ENCODE data around the gene TMEM108. TPM values are rescaled to one million over a fixed set of nuclear protein-coding genes. Genes with fewer than 3 reads are reported as not detected.

Gene TMEM108
- total RNA-seq, 1 donor from 2014 or later, result 2.4 TPM

DNA sequence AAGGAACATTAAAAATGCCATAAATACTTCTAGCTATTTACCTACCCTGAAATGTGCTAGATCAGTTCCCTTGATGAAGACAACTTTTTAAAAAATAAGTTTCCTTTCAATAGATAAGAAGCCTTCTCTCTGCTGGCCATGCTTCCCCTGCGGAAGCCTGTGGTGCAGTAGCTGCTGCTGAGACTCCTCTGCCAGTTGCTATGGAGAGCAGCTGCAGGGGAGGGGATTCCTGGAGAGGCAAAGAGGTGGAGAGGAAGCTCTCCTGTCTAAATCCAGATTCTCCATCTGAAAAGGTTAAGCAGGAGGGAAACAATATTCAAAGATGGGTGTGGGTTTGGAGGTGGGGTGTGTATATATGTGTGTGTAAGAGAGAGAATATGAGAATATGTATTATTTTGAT, 291.9 kb downstream of the TMEM108 start:
- intact Hi-C loops (cut with micrococcal nuclease), result no loop called here
- Histone ChIP-seq H3K4me3 (no peak overlapping the region), H3K27ac (replicated peaks) (no peak overlapping the region), H3K4me1 (no peaks in the 10 kb centered on the region), H3K27me3 (ENCODE audit: low read depth) (no peaks in the 10 kb centered on the region), H3K36me3 (no peaks in the 10 kb centered on the region), H3K9me3 (replicated peaks) (no peaks in the 10 kb centered on the region)
- DNase-seq, result no peak
- TF ChIP-seq, protein P1, sequence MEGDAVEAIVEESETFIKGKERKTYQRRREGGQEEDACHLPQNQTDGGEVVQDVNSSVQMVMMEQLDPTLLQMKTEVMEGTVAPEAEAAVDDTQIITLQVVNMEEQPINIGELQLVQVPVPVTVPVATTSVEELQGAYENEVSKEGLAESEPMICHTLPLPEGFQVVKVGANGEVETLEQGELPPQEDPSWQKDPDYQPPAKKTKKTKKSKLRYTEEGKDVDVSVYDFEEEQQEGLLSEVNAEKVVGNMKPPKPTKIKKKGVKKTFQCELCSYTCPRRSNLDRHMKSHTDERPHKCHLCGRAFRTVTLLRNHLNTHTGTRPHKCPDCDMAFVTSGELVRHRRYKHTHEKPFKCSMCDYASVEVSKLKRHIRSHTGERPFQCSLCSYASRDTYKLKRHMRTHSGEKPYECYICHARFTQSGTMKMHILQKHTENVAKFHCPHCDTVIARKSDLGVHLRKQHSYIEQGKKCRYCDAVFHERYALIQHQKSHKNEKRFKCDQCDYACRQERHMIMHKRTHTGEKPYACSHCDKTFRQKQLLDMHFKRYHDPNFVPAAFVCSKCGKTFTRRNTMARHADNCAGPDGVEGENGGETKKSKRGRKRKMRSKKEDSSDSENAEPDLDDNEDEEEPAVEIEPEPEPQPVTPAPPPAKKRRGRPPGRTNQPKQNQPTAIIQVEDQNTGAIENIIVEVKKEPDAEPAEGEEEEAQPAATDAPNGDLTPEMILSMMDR (IDR thresholded peaks at IDR 0.05; ENCODE audit: borderline replicate concordance), result no peak

DNA sequence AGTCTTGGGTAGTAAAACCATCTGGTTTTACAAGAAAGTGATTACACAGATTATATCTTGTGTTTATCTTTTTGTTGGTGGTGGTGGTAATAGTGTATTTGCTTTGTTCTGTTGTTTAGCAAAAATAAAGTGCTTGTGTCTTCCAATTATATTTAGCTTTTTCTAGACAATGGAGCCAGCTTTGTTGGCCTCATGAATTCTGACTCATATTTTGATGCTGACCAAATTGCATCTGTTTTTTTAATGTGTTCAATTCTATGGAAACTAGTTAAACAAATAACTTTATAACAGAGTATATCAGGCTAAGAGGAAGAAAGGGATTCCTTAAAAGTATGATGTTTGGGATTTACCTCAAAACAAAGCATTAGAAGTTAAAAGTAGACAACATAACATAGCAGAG, 292.3 kb downstream of the TMEM108 start:
- DNase-seq, result no peak
- Histone ChIP-seq H3K4me3 (no peak overlapping the region), H3K9me3 (replicated peaks) (no peaks in the 10 kb centered on the region), H3K27me3 (ENCODE audit: low read depth) (no peaks in the 10 kb centered on the region), H3K36me3 (no peaks in the 10 kb centered on the region), H3K4me1 (no peaks in the 10 kb centered on the region), H3K27ac (replicated peaks) (no peak overlapping the region)
- intact Hi-C loops (cut with micrococcal nuclease), result no loop called here
- TF ChIP-seq, protein P1 (IDR thresholded peaks at IDR 0.05; ENCODE audit: borderline replicate concordance), result no peak

DNA sequence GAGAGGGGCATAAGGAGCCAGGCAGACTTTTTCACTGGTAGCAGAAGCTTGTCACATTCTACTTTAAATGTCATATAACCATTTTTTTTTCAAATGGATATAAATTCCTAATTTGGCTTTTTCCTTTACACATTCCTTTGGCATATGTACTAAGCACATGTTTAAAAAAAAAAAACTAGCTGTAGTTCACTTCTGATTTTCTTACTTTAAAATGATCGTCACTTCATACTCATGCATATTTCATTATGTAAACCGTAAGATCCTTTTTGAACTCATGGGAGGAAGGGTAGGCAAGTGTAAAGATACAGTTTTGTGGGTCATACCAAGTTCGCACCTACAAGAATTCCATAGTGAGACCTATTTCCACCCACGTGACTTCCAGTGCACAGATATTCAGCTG, 316.5 kb downstream of the TMEM108 start:
- Histone ChIP-seq H3K27me3 (ENCODE audit: low read depth) (no peaks in the 10 kb centered on the region), H3K36me3 (no peaks in the 10 kb centered on the region), H3K9me3 (replicated peaks) (peaks cover 18% of the 10 kb centered on the region), H3K27ac (replicated peaks) (no peak overlapping the region), H3K4me3 (no peak overlapping the region), H3K4me1 (no peaks in the 10 kb centered on the region)
- intact Hi-C loops (cut with micrococcal nuclease), result no loop called here
- no peak for DNase-seq
- TF ChIP-seq, protein P1 (IDR thresholded peaks at IDR 0.05; ENCODE audit: borderline replicate concordance), result no peak

DNA sequence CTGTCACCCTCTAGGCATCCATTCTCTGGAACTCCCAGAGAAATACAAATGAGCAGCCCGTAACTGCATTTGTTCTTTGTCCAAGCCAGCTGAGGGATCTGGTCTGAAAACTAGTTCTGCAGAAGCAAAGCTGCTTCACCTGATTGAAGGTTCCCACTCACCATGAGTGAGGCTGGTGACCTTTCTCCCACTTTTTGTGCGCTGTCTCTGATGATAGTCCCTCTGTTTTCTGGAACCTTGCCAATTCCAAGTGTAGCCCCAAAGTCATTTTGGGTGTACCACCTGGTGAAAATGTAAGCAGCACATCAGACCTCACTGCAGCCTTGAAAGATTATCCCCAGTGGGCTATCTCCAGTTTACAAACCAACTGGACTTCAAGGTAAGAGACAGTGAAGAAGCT, 322.3 kb downstream of the TMEM108 start:
- intact Hi-C loops (cut with micrococcal nuclease), result no loop called here
- Histone ChIP-seq H3K4me3 (no peak overlapping the region), H3K36me3 (no peaks in the 10 kb centered on the region), H3K27me3 (ENCODE audit: low read depth) (no peaks in the 10 kb centered on the region), H3K27ac (replicated peaks) (no peak overlapping the region), H3K4me1 (no peaks in the 10 kb centered on the region), H3K9me3 (replicated peaks) (peaks cover 14% of the 10 kb centered on the region)
- DNase-seq, result no peak
- TF ChIP-seq, protein P1 (IDR thresholded peaks at IDR 0.05; ENCODE audit: borderline replicate concordance), result no peak

DNA sequence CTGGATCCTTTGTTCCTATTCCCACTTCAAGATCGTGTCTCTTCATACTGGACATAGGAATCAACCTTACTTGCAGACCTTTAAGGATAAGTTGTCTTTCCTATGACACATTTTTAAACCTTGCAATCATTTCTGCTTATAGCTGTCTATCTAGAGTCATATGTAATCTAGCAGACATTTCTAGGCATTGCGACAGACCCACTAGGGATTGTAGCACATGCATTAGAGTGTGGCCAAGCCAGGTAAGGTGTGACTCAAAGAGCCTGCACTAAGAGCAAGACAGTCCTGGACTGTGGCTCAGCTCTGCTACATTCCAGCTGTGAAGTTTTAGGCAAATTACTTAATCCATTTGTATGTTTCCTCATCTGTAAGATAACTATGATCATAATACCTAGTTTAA, 322.8 kb downstream of the TMEM108 start:
- peaks cover 9% of the 10 kb centered on the region for H3K9me3 ChIP-seq (replicated peaks)
- TF ChIP-seq, protein P1 (IDR thresholded peaks at IDR 0.05; ENCODE audit: borderline replicate concordance), result no peak
- H3K27ac ChIP-seq (replicated peaks), result no peak overlapping the region
- H3K4me3 ChIP-seq, result no peak overlapping the region
- H3K27me3 ChIP-seq (ENCODE audit: low read depth), result no peaks in the 10 kb centered on the region
- H3K4me1 ChIP-seq, result no peaks in the 10 kb centered on the region
- no peak for DNase-seq
- no peaks in the 10 kb centered on the region for H3K36me3 ChIP-seq
- intact Hi-C loops (cut with micrococcal nuclease), result no loop called here

DNA sequence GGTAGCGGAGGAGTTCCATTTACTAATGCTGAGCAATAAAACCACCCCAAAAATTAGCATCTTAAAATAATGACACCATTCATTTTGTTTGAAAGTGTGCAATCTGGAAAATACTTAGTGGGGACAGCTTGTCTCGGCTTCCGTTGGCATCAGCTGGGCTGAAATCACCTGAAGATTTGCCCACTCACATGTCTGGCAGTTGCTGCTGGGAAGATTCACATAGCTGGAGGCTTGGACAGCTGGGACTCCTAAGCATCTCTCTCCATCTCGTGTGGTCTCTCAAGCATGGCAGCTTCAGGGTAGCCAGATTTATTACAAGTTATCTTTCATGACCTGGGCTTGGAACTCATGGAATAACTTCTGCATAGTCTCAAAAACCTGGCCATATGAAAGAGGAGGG, 323.2 kb downstream of the TMEM108 start:
- intact Hi-C loops (cut with micrococcal nuclease), result no loop called here
- H3K9me3 ChIP-seq (replicated peaks), result peaks cover 4% of the 10 kb centered on the region
- TF ChIP-seq, protein P1 (IDR thresholded peaks at IDR 0.05; ENCODE audit: borderline replicate concordance), result no peak
- no peaks in the 10 kb centered on the region for H3K4me1 ChIP-seq
- no peak for DNase-seq
- H3K36me3 ChIP-seq, result no peaks in the 10 kb centered on the region
- no peaks in the 10 kb centered on the region for H3K27me3 ChIP-seq (ENCODE audit: low read depth)
- no peak overlapping the region for H3K27ac ChIP-seq (replicated peaks)
- H3K4me3 ChIP-seq, result no peak overlapping the region

Measured in left ventricle myocardium inferior (tissue), 1 donor.